Activated CD4-positive, CD25-positive, alpha-beta regulatory T cell treated with anti-CD3 and anti-CD28 coated beads, Interleukin-2, amount 50 U/mL, for 72 hours (primary cell): ENCODE measurements around the gene SMAD6.

Source experiments
- DNase-seq: peaks from one replicate; pipeline ENCODE4 v3.0.0; 2021

The SMAD6 gene

GRCh38 chr15:66760968-66761725 lies 59.1 kb downstream of the SMAD6 start:
- no peak for DNase-seq

GRCh38 chr15:66761726-66762595 lies 59.9 kb downstream of the SMAD6 start:
- no peak for DNase-seq

GRCh38 chr15:66763186-66764071 lies 61.4 kb downstream of the SMAD6 start:
- DNase-seq: no peak

GRCh38 chr15:66764072-66764786 lies 62.2 kb downstream of the SMAD6 start:
- DNase-seq: no peak

- DNase-seq: no peak
These were observed 63.6 kb downstream of the SMAD6 start for GRCh38 chr15:66765478-66766281.

- no peak for DNase-seq
These were observed 64.5 kb downstream of the SMAD6 start for GRCh38 chr15:66766282-66767230.

GRCh38 chr15:66767240-66767659 lies 65.2 kb downstream of the SMAD6 start:
- no peak for DNase-seq

GRCh38 chr15:66768987-66769386 lies 67.0 kb downstream of the SMAD6 start:
- DNase-seq: no peak

GRCh38 chr15:66770518-66771350 lies 68.7 kb downstream of the SMAD6 start:
- no peak for DNase-seq

GRCh38 chr15:66771351-66771650 lies 69.3 kb downstream of the SMAD6 start:
- no peak for DNase-seq

GRCh38 chr15:66772604-66773128 lies 70.6 kb downstream of the SMAD6 start:
- DNase-seq: no peak

- DNase-seq: no peak
These were observed 71.3 kb downstream of the SMAD6 start for GRCh38 chr15:66773129-66773873.

GRCh38 chr15:66774001-66774814 lies 72.2 kb downstream of the SMAD6 start:
- no peak for DNase-seq

- no peak for DNase-seq
These were observed 73.4 kb downstream of the SMAD6 start for GRCh38 chr15:66775127-66776105.

- DNase-seq: no peak
These were observed 75.0 kb downstream of the SMAD6 start for GRCh38 chr15:66777054-66777453.

GRCh38 chr15:66777596-66778313 lies 75.7 kb downstream of the SMAD6 start:
- no peak for DNase-seq
